ENCODE measurements around the gene DVL1. TPM values are rescaled to one million over a fixed set of nuclear protein-coding genes. Genes with fewer than 3 reads are reported as not detected.

DVL1 gene
- 80.1 and 118 TPM in 2 replicates for total RNA-seq (2012; rRNA removed)

DNA sequence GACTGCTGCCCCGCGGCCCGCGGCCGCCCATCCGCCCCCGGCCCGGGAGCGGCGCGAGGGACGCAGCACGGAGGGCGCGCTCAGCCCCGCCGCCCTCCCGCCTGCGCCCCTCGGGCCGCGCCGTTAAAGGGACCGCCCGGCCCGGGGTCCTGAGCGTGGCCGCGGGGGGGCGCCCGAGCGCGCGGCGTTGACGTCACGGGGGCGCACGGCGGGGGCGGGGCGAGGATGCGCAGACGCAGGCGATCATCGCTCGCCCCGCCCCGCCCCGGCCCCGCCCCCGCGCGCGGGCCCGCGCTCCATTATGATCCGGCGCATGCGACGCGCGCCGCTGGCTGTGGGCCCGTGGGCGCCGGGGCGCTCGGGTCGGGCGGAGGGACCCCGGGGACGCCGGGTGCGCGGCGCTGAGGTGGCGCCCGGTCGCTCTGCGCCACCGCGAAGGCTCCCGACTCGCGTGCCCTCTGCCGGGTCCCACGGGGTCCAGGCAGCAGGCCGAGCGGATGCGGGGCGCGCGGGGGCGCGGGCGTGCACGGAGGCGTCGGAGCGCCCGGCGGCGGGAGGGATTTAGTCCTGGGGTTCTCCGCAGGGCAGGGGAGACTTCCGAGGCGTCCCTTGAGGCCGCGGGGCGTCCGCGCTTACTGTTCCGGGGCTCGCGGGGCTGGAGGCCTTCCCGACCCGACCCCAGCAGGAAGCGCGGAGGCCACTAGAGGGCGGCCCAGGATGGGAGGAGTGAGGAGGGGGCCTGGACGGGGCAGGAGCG, at the start of gene DVL1:
DVL1 (minus strand) TSS at position 163 of the 757 bp plus-strand sequence. CDS start 353 bp downstream, outside the sequence.
- Histone ChIP-seq H3K36me3 (ENCODE audit: insufficient read depth, low read length) (peaks cover 30% of the 10 kb centered on the region), H3K9ac (ENCODE audit: low read depth, low read length) (peak within 1 kb of the TSS; percentile 81), H3K9me3 (replicated peaks; ENCODE audit: low read length) (no peaks in the 10 kb centered on the region), H3K4me3 (ENCODE audit: low read length) (peak within 1 kb of the TSS; percentile 84), H3K27me3 (ENCODE audit: control insufficient read depth, insufficient read depth, low read length) (no peaks in the 10 kb centered on the region), H3K4me1 (ENCODE audit: control insufficient read depth, insufficient read depth, low read length) (peaks cover 62% of the 10 kb centered on the region), H3K4me2 (ENCODE audit: low read length) (peak within 1 kb of the TSS; percentile 97)

DNA sequence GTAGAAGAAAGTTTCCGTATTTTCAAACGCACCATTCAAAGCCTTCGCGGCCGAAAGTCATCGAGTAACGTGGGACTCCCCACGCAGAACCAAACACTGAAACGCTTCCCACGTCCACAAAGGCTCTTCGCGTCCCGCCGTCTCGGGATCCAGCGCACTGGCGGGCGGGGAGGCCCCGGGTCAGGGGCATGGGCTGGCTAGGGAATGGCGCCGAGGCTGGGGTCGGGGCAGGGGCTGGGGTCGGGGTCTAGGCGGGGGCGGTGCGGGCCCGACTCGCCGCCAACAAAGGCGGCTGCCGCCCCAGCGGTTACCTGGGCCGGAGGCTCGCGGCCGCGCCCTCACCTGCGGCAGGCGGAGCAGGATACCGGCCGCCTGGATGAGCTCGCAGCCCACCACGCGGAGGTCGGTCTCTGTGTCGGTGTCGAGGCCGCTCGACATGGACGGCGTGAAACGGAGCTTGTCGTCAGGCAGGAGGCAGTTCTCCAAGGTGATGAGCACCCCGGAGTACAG, 49.5 kb upstream of the DVL1 start:
- peaks cover 57% of the 10 kb centered on the region for H3K36me3 ChIP-seq (ENCODE audit: insufficient read depth, low read length)
- H3K27me3 ChIP-seq (ENCODE audit: control insufficient read depth, insufficient read depth, low read length), result no peaks in the 10 kb centered on the region
- H3K9ac ChIP-seq (ENCODE audit: low read depth, low read length), result peak overlapping the region; percentile 94
- peaks cover 36% of the 10 kb centered on the region for H3K4me1 ChIP-seq (ENCODE audit: control insufficient read depth, insufficient read depth, low read length)
- H3K4me2 ChIP-seq (ENCODE audit: low read length), result peak overlapping the region; percentile 93
- peak overlapping the region; percentile 95 for H3K4me3 ChIP-seq (ENCODE audit: low read length)
- no peaks in the 10 kb centered on the region for H3K9me3 ChIP-seq (replicated peaks; ENCODE audit: low read length)

DNA sequence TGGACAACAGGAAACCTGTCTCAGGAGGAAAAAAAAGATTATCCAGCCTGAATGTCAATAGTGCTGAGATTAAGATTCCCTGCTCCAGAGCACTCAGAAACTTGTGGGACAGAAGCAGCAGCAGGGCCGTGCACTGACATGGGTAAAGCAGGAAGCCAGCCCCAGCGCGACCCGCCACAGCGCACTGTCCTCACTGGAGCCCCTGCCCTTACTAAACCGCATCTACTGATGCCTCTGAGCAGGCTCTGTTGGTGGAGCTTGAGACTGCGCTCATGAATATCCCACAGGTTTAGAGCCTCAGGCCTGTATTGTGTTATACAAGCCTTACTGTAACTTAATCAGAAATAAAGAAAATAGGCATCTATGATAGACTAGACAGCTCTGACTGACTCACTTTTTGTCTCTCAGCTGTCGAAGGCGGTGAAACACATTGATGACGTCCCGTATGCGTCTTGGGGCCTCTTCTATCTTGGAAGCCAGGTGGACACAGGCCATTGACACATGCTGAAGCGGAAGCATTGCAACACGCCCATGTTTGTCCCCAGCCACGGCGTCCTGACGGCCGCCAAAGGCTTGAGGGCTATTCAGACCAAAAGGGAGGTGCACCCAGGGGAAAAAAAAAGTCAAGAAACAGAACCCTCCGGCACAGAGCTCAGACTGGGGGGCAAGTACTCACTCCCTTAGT, 48.8 kb upstream of the DVL1 start:
- H3K9ac ChIP-seq (ENCODE audit: low read depth, low read length), result peak overlapping the region; percentile 94
- no peaks in the 10 kb centered on the region for H3K27me3 ChIP-seq (ENCODE audit: control insufficient read depth, insufficient read depth, low read length)
- peak overlapping the region; percentile 95 for H3K4me3 ChIP-seq (ENCODE audit: low read length)
- H3K4me2 ChIP-seq (ENCODE audit: low read length), result peak overlapping the region; percentile 93
- peaks cover 61% of the 10 kb centered on the region for H3K36me3 ChIP-seq (ENCODE audit: insufficient read depth, low read length)
- peaks cover 36% of the 10 kb centered on the region for H3K4me1 ChIP-seq (ENCODE audit: control insufficient read depth, insufficient read depth, low read length)
- no peaks in the 10 kb centered on the region for H3K9me3 ChIP-seq (replicated peaks; ENCODE audit: low read length)

DNA sequence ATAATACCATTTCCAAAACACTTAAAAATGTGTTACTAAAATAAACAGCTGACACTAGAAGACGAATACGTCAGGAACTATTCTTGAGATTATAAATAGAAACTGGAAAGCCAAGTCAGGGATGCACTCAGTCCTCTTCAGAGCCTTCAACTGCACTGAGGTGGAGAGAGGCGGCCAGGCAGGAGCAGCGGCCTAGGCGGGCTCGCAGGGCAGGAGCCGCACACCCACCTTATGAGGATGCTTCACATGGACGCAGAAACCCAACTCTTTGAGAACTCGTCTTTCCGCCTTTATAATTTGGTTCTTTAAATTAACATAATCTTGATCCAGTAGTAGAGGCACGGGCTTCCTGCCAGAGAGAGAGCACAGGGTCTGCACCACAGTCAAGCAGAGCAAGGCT, 45.9 kb upstream of the DVL1 start:
- no peaks in the 10 kb centered on the region for H3K9me3 ChIP-seq (replicated peaks; ENCODE audit: low read length)
- peaks cover 68% of the 10 kb centered on the region for H3K36me3 ChIP-seq (ENCODE audit: insufficient read depth, low read length)
- H3K27me3 ChIP-seq (ENCODE audit: control insufficient read depth, insufficient read depth, low read length), result no peaks in the 10 kb centered on the region
- H3K4me3 ChIP-seq (ENCODE audit: low read length), result no peak overlapping the region
- no peak overlapping the region for H3K9ac ChIP-seq (ENCODE audit: low read depth, low read length)
- no peak overlapping the region for H3K4me2 ChIP-seq (ENCODE audit: low read length)
- peaks cover 14% of the 10 kb centered on the region for H3K4me1 ChIP-seq (ENCODE audit: control insufficient read depth, insufficient read depth, low read length)

DNA sequence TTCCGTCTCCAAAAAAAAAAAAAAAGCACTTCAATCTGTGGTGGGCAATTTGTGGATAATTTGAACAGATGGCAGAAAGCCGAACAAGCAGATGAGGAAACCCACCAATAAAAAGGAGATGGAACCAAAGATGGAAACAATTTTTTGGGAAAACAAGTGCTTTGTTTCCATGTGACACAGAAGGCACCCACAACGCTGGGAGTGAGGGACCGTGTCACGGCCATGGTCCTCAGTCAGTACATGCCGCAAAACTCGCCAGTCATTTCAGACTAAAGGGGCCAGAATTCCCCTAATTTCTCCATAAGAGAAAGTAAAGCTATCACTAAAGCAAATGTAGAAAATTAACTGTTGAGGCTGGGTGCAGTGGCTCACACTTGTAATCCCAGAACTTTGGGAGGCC, 44.9 kb upstream of the DVL1 start:
- Histone ChIP-seq H3K27me3 (ENCODE audit: control insufficient read depth, insufficient read depth, low read length) (no peaks in the 10 kb centered on the region), H3K36me3 (ENCODE audit: insufficient read depth, low read length) (peaks cover 79% of the 10 kb centered on the region), H3K4me3 (ENCODE audit: low read length) (no peak overlapping the region), H3K4me2 (ENCODE audit: low read length) (no peak overlapping the region), H3K4me1 (ENCODE audit: control insufficient read depth, insufficient read depth, low read length) (peaks cover 12% of the 10 kb centered on the region), H3K9me3 (replicated peaks; ENCODE audit: low read length) (no peaks in the 10 kb centered on the region), H3K9ac (ENCODE audit: low read depth, low read length) (no peak overlapping the region)

DNA sequence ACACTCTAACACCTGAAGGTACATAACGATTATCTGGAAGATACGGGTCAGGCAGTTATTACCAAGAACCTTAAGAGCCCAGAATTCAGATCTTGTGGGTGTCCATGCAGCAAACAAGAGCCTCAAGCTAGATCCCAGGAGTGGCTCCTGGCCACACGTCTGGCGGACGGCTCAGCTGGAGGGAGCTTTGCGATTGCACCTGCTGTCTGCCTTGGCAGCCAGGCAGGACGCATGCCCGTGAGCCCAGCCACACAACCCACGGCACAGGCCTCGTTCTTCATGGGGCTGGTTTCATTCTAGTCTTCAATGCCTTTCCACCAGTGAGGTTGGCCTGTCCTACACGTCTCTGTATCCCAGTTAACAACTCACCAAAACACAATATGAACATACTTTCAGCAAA, 44.2 kb upstream of the DVL1 start:
- no peak overlapping the region for H3K4me2 ChIP-seq (ENCODE audit: low read length)
- H3K36me3 ChIP-seq (ENCODE audit: insufficient read depth, low read length), result peaks cover 80% of the 10 kb centered on the region
- no peaks in the 10 kb centered on the region for H3K27me3 ChIP-seq (ENCODE audit: control insufficient read depth, insufficient read depth, low read length)
- peaks cover 12% of the 10 kb centered on the region for H3K4me1 ChIP-seq (ENCODE audit: control insufficient read depth, insufficient read depth, low read length)
- H3K4me3 ChIP-seq (ENCODE audit: low read length), result no peak overlapping the region
- no peak overlapping the region for H3K9ac ChIP-seq (ENCODE audit: low read depth, low read length)
- H3K9me3 ChIP-seq (replicated peaks; ENCODE audit: low read length), result no peaks in the 10 kb centered on the region

DNA sequence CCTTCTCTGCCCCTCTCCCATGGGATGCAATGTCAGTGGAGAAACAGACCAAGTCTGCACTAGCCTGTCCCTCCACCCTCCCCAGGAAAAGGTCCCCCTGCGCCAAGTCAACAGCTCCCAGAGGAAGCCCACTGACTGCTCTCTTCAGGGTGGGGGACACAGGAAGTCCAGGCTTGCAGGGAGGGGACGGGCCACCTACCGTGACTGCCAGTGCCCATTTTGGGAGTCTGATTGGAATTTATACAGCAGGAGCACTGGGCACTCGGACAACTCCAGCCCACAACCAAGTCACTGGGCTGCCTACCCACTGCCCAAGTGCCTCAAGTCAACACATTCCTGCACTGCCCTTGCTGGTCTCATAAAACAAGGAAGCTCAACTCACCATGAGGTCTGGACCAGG, 43.8 kb upstream of the DVL1 start:
- peaks cover 11% of the 10 kb centered on the region for H3K4me1 ChIP-seq (ENCODE audit: control insufficient read depth, insufficient read depth, low read length)
- no peak overlapping the region for H3K9ac ChIP-seq (ENCODE audit: low read depth, low read length)
- peaks cover 80% of the 10 kb centered on the region for H3K36me3 ChIP-seq (ENCODE audit: insufficient read depth, low read length)
- no peak overlapping the region for H3K4me2 ChIP-seq (ENCODE audit: low read length)
- H3K27me3 ChIP-seq (ENCODE audit: control insufficient read depth, insufficient read depth, low read length), result no peaks in the 10 kb centered on the region
- H3K4me3 ChIP-seq (ENCODE audit: low read length), result no peak overlapping the region
- no peaks in the 10 kb centered on the region for H3K9me3 ChIP-seq (replicated peaks; ENCODE audit: low read length)

DNA sequence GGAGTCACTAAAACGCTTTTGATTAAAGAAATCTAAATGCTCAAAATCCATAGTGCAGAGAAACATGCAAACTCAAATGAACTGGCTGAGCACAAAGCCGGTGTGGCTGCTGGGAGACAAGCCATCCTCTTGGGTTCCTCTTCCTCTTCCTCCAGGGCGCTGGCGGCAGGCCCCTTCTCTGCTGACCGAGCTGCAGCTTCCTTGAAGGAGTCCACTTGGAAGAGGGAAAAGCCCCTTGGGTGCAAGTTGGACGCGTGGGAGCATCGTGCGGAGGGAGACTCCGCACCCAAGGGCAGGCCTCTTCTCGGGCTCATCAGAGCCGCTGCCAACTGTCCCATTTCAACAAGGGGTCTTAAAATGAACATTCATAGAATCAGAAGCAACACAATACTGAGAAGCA, 42.0 kb upstream of the DVL1 start:
- peaks cover 86% of the 10 kb centered on the region for H3K36me3 ChIP-seq (ENCODE audit: insufficient read depth, low read length)
- no peak overlapping the region for H3K9ac ChIP-seq (ENCODE audit: low read depth, low read length)
- no peaks in the 10 kb centered on the region for H3K27me3 ChIP-seq (ENCODE audit: control insufficient read depth, insufficient read depth, low read length)
- H3K4me2 ChIP-seq (ENCODE audit: low read length), result no peak overlapping the region
- no peaks in the 10 kb centered on the region for H3K9me3 ChIP-seq (replicated peaks; ENCODE audit: low read length)
- no peaks in the 10 kb centered on the region for H3K4me1 ChIP-seq (ENCODE audit: control insufficient read depth, insufficient read depth, low read length)
- no peak overlapping the region for H3K4me3 ChIP-seq (ENCODE audit: low read length)

DNA sequence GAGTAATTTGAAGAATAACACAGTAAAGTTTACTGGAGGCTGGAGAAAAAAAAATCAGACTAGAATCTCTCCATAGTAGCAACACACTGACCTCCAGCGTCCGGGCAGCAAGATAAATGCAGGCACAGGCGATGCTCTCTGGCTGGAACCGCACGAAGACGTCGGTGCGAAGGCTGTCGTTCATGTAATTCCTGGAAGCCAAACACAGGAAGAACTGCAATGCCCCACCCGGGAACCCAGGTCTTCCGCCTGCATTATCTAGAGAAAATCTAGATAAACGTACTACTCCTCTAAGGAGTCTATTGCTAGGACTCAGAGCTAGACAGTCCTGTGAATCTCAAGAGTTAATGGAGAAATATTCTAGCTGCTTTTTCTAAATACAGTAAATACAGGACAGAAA, 41.5 kb upstream of the DVL1 start:
- Histone ChIP-seq H3K36me3 (ENCODE audit: insufficient read depth, low read length) (peaks cover 90% of the 10 kb centered on the region), H3K4me3 (ENCODE audit: low read length) (no peak overlapping the region), H3K9ac (ENCODE audit: low read depth, low read length) (no peak overlapping the region), H3K4me1 (ENCODE audit: control insufficient read depth, insufficient read depth, low read length) (no peaks in the 10 kb centered on the region), H3K4me2 (ENCODE audit: low read length) (no peak overlapping the region), H3K9me3 (replicated peaks; ENCODE audit: low read length) (no peaks in the 10 kb centered on the region), H3K27me3 (ENCODE audit: control insufficient read depth, insufficient read depth, low read length) (no peaks in the 10 kb centered on the region)

DNA sequence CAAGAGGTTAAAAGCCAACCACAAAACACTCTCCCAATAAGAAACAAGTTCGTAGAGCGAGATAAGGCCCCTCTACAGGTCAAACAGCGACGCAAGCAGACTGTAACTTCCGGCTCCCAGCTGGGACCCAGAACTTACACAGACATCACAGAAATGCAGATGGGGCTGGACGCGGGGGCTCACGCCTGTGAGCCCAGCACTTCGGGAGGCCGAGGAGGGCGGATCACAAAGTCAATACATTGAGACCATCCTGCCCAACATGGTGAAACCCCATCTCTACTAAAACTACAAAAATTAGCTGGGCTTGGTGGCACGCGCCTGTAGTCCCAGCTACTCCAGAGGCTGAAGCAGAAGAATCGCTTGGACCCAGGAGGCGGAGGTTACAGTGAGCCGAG, 38.9 kb upstream of the DVL1 start:
- H3K9ac ChIP-seq (ENCODE audit: low read depth, low read length), result no peak overlapping the region
- H3K36me3 ChIP-seq (ENCODE audit: insufficient read depth, low read length), result peaks cover 76% of the 10 kb centered on the region
- no peaks in the 10 kb centered on the region for H3K9me3 ChIP-seq (replicated peaks; ENCODE audit: low read length)
- no peak overlapping the region for H3K4me2 ChIP-seq (ENCODE audit: low read length)
- no peaks in the 10 kb centered on the region for H3K27me3 ChIP-seq (ENCODE audit: control insufficient read depth, insufficient read depth, low read length)
- H3K4me3 ChIP-seq (ENCODE audit: low read length), result no peak overlapping the region
- no peaks in the 10 kb centered on the region for H3K4me1 ChIP-seq (ENCODE audit: control insufficient read depth, insufficient read depth, low read length)

DNA sequence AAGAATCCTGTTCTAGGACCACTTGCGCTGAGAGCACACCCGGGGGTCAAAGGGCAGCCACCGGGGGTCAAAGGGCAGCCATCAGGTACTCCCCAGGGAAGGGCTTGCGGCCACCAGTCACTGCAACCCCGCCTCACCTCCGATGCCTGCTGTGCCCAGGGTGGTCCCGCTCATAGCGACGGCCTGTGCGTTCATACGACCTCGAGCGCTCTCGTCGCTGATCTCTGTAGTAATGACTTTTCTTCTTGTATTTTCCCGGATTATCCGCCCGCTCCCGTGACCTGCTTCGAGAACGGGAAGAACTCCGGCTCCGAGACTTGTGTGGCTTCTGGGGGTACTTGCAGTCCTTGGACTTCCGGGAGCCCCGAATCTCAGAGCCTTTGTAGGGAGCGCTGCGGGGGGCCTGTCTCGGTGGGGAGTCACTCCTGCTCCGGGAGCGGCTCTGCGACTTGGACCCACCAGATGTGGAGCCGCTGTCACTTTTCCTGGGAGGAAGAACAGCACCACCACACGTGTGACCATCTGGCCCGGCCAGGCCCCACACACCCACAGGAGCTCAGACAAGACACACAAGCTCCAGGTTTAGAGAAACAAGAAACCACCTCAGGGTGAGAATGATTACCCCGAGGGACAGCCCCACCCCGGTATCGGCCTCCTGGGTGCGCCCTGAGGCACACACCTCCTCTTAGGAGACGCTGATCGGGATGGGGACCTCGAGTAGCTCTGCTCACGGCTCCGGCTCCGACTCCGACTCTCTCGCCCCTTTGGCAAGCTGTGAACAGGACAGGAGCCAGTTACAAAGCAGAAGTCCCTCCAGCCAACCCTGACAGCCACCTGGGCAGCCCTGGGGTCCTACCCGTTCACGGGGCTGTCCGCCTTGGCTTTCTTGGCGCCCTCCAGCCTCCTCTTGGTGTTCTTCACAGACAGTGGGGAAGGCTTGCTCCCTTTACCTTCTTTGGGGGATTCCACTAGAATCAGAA, 38.2 kb upstream of the DVL1 start:
- H3K4me3 ChIP-seq (ENCODE audit: low read length), result no peak overlapping the region
- peaks cover 69% of the 10 kb centered on the region for H3K36me3 ChIP-seq (ENCODE audit: insufficient read depth, low read length)
- H3K4me2 ChIP-seq (ENCODE audit: low read length), result no peak overlapping the region
- no peaks in the 10 kb centered on the region for H3K9me3 ChIP-seq (replicated peaks; ENCODE audit: low read length)
- H3K4me1 ChIP-seq (ENCODE audit: control insufficient read depth, insufficient read depth, low read length), result no peaks in the 10 kb centered on the region
- H3K27me3 ChIP-seq (ENCODE audit: control insufficient read depth, insufficient read depth, low read length), result no peaks in the 10 kb centered on the region
- H3K9ac ChIP-seq (ENCODE audit: low read depth, low read length), result no peak overlapping the region
